GM23248 (cell line): ENCODE data around the gene KATNAL1.

ENCODE experiments used
- EZH2 ChIP-seq: fragments of 200-600 bp; sonication (generic); IDR thresholded peaks from 2 replicates; pipeline ENCODE4 v1.6.1; 2018; ENCODE audit warnings: antibody characterized with exemption, mild to moderate bottlenecking; ENCODE audit not compliant: insufficient read depth, poor library complexity, severe bottlenecking
- EZH2phosphoT487 ChIP-seq: fragments of 200-600 bp; sonication (generic); IDR thresholded peaks from 2 replicates; pipeline ENCODE4 v1.6.1; 2018; ENCODE audit warnings: antibody characterized with exemption, moderate library complexity, mild to moderate bottlenecking, low read depth; ENCODE audit not compliant: insufficient read depth

DNA sequence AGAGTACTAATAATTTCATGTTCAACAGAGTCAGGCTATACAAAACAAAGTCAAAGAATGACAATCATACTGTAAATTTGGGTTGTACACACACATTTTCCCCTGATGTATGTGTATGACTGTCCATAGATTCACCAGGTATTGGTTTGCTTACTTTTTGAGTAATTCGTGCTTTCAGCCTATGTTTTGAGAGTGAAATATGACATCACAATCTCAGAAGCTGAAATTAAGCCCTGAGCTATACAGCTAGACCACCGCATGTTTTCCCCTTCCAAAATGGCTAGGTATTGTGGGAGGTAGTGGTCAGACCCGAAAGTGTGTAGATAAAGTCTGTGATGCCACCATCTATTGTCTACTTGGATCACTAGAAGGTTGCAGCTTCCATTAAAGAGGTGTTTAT, 102.8 kb downstream of the KATNAL1 start:
- no peak for TF ChIP-seq EZH2
- no peak for TF ChIP-seq EZH2phosphoT487
